GM19452 (cell line): ENCODE measurements around the gene SEC61A1.

ENCODE experiments used
- ATAC-seq: cut with Tn5 transposase; IDR thresholded peaks from one replicate; pipeline ENCODE4 v1.9.1; 2021; ENCODE audit not compliant: unreplicated experiment

Gene SEC61A1

GRCh38 chr3:128077202-128077624 lies 25.0 kb downstream of the SEC61A1 start:
- no peak for ATAC-seq

GRCh38 chr3:128077665-128078064 lies 25.4 kb downstream of the SEC61A1 start:
- ATAC-seq: no peak

GRCh38 chr3:128078322-128078721 lies 26.1 kb downstream of the SEC61A1 start:
- ATAC-seq: no peak

- ATAC-seq: no peak
Observed at GRCh38 chr3:128078875-128079274, 26.6 kb downstream of the SEC61A1 start.

GRCh38 chr3:128079823-128080222 lies 27.6 kb downstream of the SEC61A1 start:
- ATAC-seq: no peak

- no peak for ATAC-seq
Observed at GRCh38 chr3:128080323-128081080, 28.3 kb downstream of the SEC61A1 start.

- no peak for ATAC-seq
Observed at GRCh38 chr3:128081226-128081625, 29.0 kb downstream of the SEC61A1 start.

- no peak for ATAC-seq
Observed at GRCh38 chr3:128081846-128082245, 29.6 kb downstream of the SEC61A1 start.

GRCh38 chr3:128082546-128082945 lies 30.3 kb downstream of the SEC61A1 start:
- no peak for ATAC-seq

GRCh38 chr3:128083396-128083795 lies 31.2 kb downstream of the SEC61A1 start:
- ATAC-seq: no peak

- no peak for ATAC-seq
Observed at GRCh38 chr3:128083980-128084674, 31.9 kb downstream of the SEC61A1 start.

GRCh38 chr3:128084675-128085021 lies 32.4 kb downstream of the SEC61A1 start:
- ATAC-seq: no peak

GRCh38 chr3:128089135-128089534 lies 36.9 kb downstream of the SEC61A1 start:
- no peak for ATAC-seq

GRCh38 chr3:128091586-128091985 lies 39.3 kb downstream of the SEC61A1 start:
- no peak for ATAC-seq

GRCh38 chr3:128094295-128095151 lies 42.3 kb downstream of the SEC61A1 start:
- ATAC-seq: no peak

GRCh38 chr3:128095222-128095703 lies 43.0 kb downstream of the SEC61A1 start:
- peak; percentile 73 for ATAC-seq

GRCh38 chr3:128098234-128098633 lies 46.0 kb downstream of the SEC61A1 start:
- ATAC-seq: no peak

- no peak for ATAC-seq
Observed at GRCh38 chr3:128100161-128100560, 47.9 kb downstream of the SEC61A1 start.

- no peak for ATAC-seq
Observed at GRCh38 chr3:128100638-128101037, 48.4 kb downstream of the SEC61A1 start.

GRCh38 chr3:128103136-128103676 lies 51.0 kb downstream of the SEC61A1 start:
- no peak for ATAC-seq

- no peak for ATAC-seq
Observed at GRCh38 chr3:128107834-128108233, 55.6 kb downstream of the SEC61A1 start.
